Activated CD8-positive, alpha-beta T cell treated with anti-CD3 and anti-CD28 coated beads, Interleukin-2, amount 10 ng/mL, durations not matched to agents 7 days and 5 days (primary cell): Measurements from ENCODE around the gene ARHGEF6. TPM values are rescaled to one million over a fixed set of nuclear protein-coding genes. Genes with fewer than 3 reads are reported as not detected.
A peak's percentile ranks its signal among the peaks of the same experiment; 100 is the strongest.

ENCODE experiments used
- ATAC-seq: fragments of 150-1000 bp; cut with Tn5 transposase; one replicate; pipeline ENCODE4 v1.10.0; 2021; ENCODE audit warnings: moderate library complexity
- CTCF ChIA-PET: fragments of 350-600 bp; sonication (Branson Sonifier 250); formaldehyde crosslinking; loops from one replicate; lab custom pipeline; 2021; ENCODE audit warnings: antibody characterized with exemption; lab: Charles Lee
- POLR2A ChIA-PET: fragments of 350-600 bp; sonication (Branson Sonifier 250); formaldehyde crosslinking; loops from one replicate; lab custom pipeline; 2021; ENCODE audit warnings: antibody characterized with exemption; lab: Charles Lee
- DNase-seq: peaks from one replicate; pipeline ENCODE4 v3.0.0-alpha.2; 2020
- H3K27ac Mint-ChIP-seq: one replicate; pipeline ENCODE4 v1.8.0; 2021; ENCODE audit warnings: mild to moderate bottlenecking, mixed read lengths
- H3K27me3 Mint-ChIP-seq: one replicate; pipeline ENCODE4 v1.8.0; 2021; ENCODE audit warnings: low read depth, mixed read lengths
- H3K36me3 Mint-ChIP-seq: one replicate; pipeline ENCODE4 v1.8.0; 2021; ENCODE audit warnings: low read depth, mixed read lengths
- H3K4me1 Mint-ChIP-seq: one replicate; pipeline ENCODE4 v1.8.0; 2021; ENCODE audit warnings: low read depth, mixed read lengths
- H3K4me3 Mint-ChIP-seq: one replicate; pipeline ENCODE4 v1.8.0; 2021; ENCODE audit warnings: mild to moderate bottlenecking, mixed read lengths
- H3K9me3 Mint-ChIP-seq: one replicate; pipeline ENCODE4 v1.8.0; 2022; ENCODE audit warnings: mixed read lengths; ENCODE audit not compliant: insufficient read depth
- total RNA-seq, 2 experiments: library from RNA; stranded (reverse); gene quantifications; one replicate each; pipeline ENCODE4 v1.2.3, GENCODE V29; 2021

The ARHGEF6 gene
- total RNA-seq, 2 experiments from 2014 or later = 97.8 to 99.0 TPM

- ATAC-seq (no peak), DNase-seq (no peak)
- Mint-ChIP-seq H3K36me3 (peaks cover 41% of the 10 kb centered on the region), H3K27me3 (no peaks in the 10 kb centered on the region), H3K4me3 (peak overlapping the region; percentile 75), H3K9me3 (no peaks in the 10 kb centered on the region), H3K27ac (peak overlapping the region; percentile 57), H3K4me1 (peaks cover 71% of the 10 kb centered on the region)
- ChIA-PET CTCF (interaction anchor here (1.0 kb wide), 1 partner anchor 48 kb away, joined by 3 read pairs; no protein-coding TSS in a partner anchor), POLR2A (interaction anchor here (1.0 to 3.1 kb wide), 5 partner anchors 13 to 113 kb away, joined by 3 to 25 read pairs (median 4); partner anchors contain the start of genes ARHGEF6 and RBMX)
Observed at GRCh38 chrX:136766785-136767103, 14.0 kb downstream of the ARHGEF6 start.

DNA sequence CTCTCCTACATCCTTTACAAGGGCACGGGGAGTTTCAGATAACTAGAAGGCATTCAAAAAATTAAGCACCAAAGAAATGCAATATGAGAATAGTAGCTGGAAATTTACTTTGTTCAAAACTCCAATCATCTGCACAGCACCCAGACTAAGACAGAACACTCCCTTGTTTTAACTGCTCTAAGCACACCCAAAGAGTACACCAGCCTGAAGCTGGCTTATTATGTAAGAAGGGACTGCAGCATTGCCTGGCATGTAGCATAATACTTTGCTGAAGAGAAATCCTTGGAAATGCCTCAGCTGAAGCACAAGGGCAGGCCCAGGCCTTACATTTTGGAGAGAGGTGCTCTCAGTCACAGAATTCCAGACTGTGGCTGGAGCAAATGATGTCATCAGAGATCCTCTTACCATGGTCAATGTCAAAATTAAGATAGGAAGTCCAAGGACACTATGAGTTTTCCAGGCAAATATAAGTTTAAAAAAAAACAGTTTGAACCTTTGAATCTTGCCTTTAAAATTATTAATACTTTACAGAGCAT, 14.8 kb downstream of the ARHGEF6 start:
- ATAC-seq = no peak
- DNase-seq = no peak
- Mint-ChIP-seq H3K4me1 (peaks cover 74% of the 10 kb centered on the region), H3K36me3 (peaks cover 37% of the 10 kb centered on the region), H3K27me3 (no peaks in the 10 kb centered on the region), H3K9me3 (no peaks in the 10 kb centered on the region), H3K4me3 (peak overlapping the region; percentile 75), H3K27ac (peak overlapping the region; percentile 70)
- POLR2A ChIA-PET = interaction anchor here (0.9 to 3.1 kb wide), 2 partner anchors 16 to 114 kb away, joined by 3 to 25 read pairs; partner anchors contain the start of gene RBMX
- CTCF ChIA-PET = no interaction called here

DNA sequence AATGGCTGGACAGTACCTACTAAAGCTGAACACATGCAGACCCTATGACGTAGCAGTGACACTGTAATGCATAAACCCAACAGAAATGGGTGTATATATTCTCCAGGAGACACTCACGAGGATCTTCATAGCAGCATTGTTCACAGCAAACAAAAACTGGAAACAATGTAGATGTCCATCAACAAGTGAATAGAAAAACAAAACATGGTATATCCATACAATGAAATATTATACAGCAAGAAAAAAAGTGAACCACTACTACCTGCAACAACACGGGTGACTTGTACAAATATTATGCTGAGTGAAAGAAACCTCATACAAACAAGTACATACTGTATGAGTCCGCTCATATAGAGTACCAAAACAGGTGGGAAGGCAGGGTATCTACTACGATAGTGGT, 16.5 kb downstream of the ARHGEF6 start:
- Mint-ChIP-seq H3K36me3 (peaks cover 38% of the 10 kb centered on the region), H3K9me3 (no peaks in the 10 kb centered on the region), H3K27me3 (no peaks in the 10 kb centered on the region), H3K27ac (no peak overlapping the region), H3K4me3 (no peak overlapping the region), H3K4me1 (peaks cover 73% of the 10 kb centered on the region)
- DNase-seq (no peak), ATAC-seq (no peak)
- ChIA-PET CTCF (no interaction called here), POLR2A (no interaction called here)

DNA sequence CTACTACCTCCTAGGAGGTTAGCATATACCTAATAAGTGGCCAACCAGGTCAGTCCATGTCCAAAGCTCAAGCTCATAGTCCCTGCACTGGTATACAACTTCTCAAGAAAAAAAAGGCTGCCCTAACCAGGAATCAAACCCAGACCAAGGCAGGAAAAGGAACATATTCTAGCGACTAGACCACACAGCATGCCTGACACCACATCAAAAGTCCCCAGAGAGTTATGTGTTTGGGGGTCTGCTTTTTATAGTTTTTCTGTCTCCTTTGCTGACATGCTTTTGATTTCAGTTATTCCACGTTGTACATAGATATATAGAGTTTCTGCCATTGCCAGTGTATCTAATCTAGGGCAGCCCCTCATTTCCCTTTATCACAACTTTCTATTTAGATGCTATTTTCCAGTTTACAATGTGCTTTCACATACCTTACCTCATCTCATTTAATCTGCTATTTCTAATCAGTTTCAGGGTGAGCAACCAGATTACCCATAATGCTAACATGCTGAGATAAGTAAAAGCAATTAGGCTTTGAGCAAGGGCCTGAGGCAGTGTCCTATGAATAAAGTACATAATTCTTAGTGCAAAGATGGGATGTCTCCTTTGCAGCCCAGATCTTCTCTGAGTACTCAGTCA, 17.8 kb downstream of the ARHGEF6 start:
- H3K4me1 Mint-ChIP-seq = peaks cover 68% of the 10 kb centered on the region
- peaks cover 39% of the 10 kb centered on the region for H3K36me3 Mint-ChIP-seq
- peak; percentile 20 for ATAC-seq
- ChIA-PET POLR2A (interaction anchor here (1.9 kb wide), 1 partner anchor 118 kb away, joined by 4 read pairs; the partner anchor contains the start of gene RBMX), CTCF (no interaction called here)
- DNase-seq = peak; percentile 31
- H3K9me3 Mint-ChIP-seq = no peaks in the 10 kb centered on the region
- peak overlapping the region; percentile 46 for H3K4me3 Mint-ChIP-seq
- H3K27me3 Mint-ChIP-seq = no peaks in the 10 kb centered on the region
- peak overlapping the region; percentile 79 for H3K27ac Mint-ChIP-seq

DNA sequence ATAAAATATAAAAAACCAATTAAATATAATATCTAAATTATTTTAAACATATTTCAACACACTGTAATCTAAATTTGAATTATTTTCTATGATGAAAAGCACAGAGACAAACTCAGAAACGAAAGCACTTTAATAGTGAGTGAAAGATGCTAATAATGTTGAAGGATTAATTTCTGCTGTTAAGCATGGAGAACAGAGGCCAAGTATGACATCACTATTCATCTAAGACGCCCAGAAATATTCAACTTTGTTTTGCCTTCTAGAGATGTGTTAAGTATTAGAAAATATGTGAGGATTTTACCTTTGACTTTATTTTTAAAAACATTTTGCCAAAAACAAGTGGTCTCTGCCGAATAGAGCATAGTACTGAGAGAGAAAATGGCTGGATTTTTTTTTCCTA, 19.3 kb downstream of the ARHGEF6 start:
- peaks cover 42% of the 10 kb centered on the region for H3K36me3 Mint-ChIP-seq
- no peak overlapping the region for H3K27ac Mint-ChIP-seq
- no peak overlapping the region for H3K4me3 Mint-ChIP-seq
- ATAC-seq = no peak
- DNase-seq = no peak
- no peaks in the 10 kb centered on the region for H3K27me3 Mint-ChIP-seq
- peaks cover 72% of the 10 kb centered on the region for H3K4me1 Mint-ChIP-seq
- ChIA-PET POLR2A (interaction anchor here (2.6 kb wide), 1 partner anchor 18 kb away, joined by 9 read pairs; no protein-coding TSS in a partner anchor), CTCF (no interaction called here)
- no peaks in the 10 kb centered on the region for H3K9me3 Mint-ChIP-seq

- peaks cover 35% of the 10 kb centered on the region for H3K36me3 Mint-ChIP-seq
- H3K4me3 Mint-ChIP-seq = no peak overlapping the region
- H3K27me3 Mint-ChIP-seq = no peaks in the 10 kb centered on the region
- ATAC-seq = peak; percentile 41
- peak overlapping the region; percentile 15 for H3K27ac Mint-ChIP-seq
- POLR2A ChIA-PET = interaction anchor here (1.2 to 2.6 kb wide), 2 partner anchors 20 to 121 kb away, joined by 4 to 9 read pairs; partner anchors contain the start of gene RBMX
- H3K4me1 Mint-ChIP-seq = peaks cover 72% of the 10 kb centered on the region
- DNase-seq = no peak
- no peaks in the 10 kb centered on the region for H3K9me3 Mint-ChIP-seq
- CTCF ChIA-PET = interaction anchor here (1.8 kb wide), 1 partner anchor 151 kb away, joined by 5 read pairs; no protein-coding TSS in a partner anchor
Observed at GRCh38 chrX:136759968-136760367, 20.8 kb downstream of the ARHGEF6 start.

GRCh38 chrX:136755411-136755810, 25.3 kb downstream of the ARHGEF6 start:
- ChIA-PET CTCF (interaction anchor here (0.9 kb wide), 1 partner anchor 34 kb away, joined by 3 read pairs; no protein-coding TSS in a partner anchor), POLR2A (no interaction called here)
- H3K36me3 Mint-ChIP-seq = peaks cover 30% of the 10 kb centered on the region
- DNase-seq (no peak), ATAC-seq (no peak)
- H3K4me3 Mint-ChIP-seq = no peak overlapping the region
- H3K4me1 Mint-ChIP-seq = peaks cover 76% of the 10 kb centered on the region
- H3K9me3 Mint-ChIP-seq = no peaks in the 10 kb centered on the region
- H3K27ac Mint-ChIP-seq = no peak overlapping the region
- H3K27me3 Mint-ChIP-seq = no peaks in the 10 kb centered on the region

DNA sequence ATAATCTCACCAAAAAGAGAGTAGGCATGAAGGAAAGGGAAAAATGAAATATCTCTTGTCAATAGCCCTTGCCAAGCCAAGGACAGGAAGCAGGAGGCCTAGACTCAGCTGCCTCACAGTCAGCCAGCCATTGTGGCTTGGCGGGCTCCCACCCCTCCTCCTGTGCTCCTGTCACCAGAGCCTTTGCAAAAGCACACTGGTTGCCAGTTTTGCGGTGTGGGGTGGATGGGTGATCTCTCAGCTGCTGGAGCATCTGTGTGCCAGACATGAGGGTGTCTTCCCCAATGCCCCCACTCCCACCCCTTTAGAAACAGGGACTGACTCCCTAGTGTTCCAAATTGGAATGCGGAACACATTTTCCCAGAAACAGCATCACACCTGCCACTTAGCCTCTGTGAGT, 26.1 kb downstream of the ARHGEF6 start:
- DNase-seq = peak; percentile 64
- CTCF ChIA-PET = no interaction called here
- peak; percentile 77 for ATAC-seq
- no peaks in the 10 kb centered on the region for H3K27me3 Mint-ChIP-seq
- H3K27ac Mint-ChIP-seq = peak overlapping the region; percentile 46
- H3K9me3 Mint-ChIP-seq = no peaks in the 10 kb centered on the region
- H3K4me3 Mint-ChIP-seq = peak overlapping the region; percentile 5
- POLR2A ChIA-PET = interaction anchor here (0.5 kb wide), 1 partner anchor 156 kb away, joined by 3 read pairs; no protein-coding TSS in a partner anchor
- peaks cover 27% of the 10 kb centered on the region for H3K36me3 Mint-ChIP-seq
- H3K4me1 Mint-ChIP-seq = peaks cover 76% of the 10 kb centered on the region

DNA sequence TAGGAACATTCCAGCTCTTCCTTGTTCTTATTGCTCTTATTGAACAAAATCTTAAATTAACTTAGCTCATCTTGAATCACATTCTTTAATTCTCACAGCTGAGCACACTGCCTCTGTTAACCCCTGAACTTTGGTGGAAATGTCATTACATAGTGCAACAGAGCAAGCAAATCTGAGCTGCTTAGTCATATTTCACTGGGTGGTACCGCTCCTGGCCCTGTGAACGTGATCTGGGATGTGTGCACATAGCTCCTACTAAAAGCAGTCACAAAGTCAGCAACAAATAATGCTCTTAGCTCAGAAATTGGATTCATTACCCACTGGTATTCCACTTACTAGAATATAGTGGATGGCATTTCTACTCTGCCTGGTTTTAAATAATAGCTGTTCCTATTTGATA, 27.9 kb downstream of the ARHGEF6 start:
- Mint-ChIP-seq H3K27ac (no peak overlapping the region), H3K9me3 (no peaks in the 10 kb centered on the region), H3K4me1 (peaks cover 88% of the 10 kb centered on the region), H3K36me3 (peaks cover 31% of the 10 kb centered on the region), H3K27me3 (no peaks in the 10 kb centered on the region), H3K4me3 (no peak overlapping the region)
- ATAC-seq (no peak), DNase-seq (no peak)
- ChIA-PET POLR2A (interaction anchor here (1.2 to 2.1 kb wide), 3 partner anchors 22 to 128 kb away, joined by 3 to 10 read pairs (median 4); partner anchors contain the start of genes ARHGEF6 and RBMX), CTCF (interaction anchor here (0.7 to 1.6 kb wide), 5 partner anchors 8 to 173 kb away, joined by 3 to 5 read pairs (median 3); no protein-coding TSS in a partner anchor)

DNA sequence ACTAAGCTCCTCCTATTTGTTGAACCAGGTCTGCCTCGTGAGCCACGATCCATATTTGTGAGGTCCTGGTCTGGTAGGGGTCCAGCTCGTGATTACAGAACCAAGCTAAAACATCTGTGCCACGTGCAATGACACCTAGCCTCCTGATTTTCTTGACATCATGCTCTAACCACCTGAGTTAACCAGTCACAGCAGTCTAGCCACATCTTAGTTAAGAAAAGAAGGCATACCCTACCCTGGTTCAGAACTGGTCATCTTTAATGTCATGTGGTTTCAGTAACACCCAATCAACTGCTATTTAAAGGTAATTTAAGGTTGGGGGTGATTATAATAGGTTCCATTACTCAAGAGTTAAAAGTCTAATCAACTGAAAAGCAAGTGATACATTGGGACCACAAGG, 28.4 kb downstream of the ARHGEF6 start:
- Mint-ChIP-seq H3K27ac (no peak overlapping the region), H3K4me1 (peaks cover 88% of the 10 kb centered on the region), H3K27me3 (no peaks in the 10 kb centered on the region), H3K9me3 (no peaks in the 10 kb centered on the region), H3K4me3 (no peak overlapping the region), H3K36me3 (peaks cover 31% of the 10 kb centered on the region)
- ATAC-seq (no peak), DNase-seq (no peak)
- CTCF ChIA-PET = interaction anchor here (1.1 to 1.6 kb wide), 4 partner anchors 8 to 173 kb away, joined by 3 to 5 read pairs (median 4); no protein-coding TSS in a partner anchor
- POLR2A ChIA-PET = interaction anchor here (1.2 to 2.1 kb wide), 3 partner anchors 22 to 128 kb away, joined by 3 to 10 read pairs (median 4); partner anchors contain the start of genes ARHGEF6 and RBMX

- ChIA-PET POLR2A (interaction anchor here (0.7 kb wide), 1 partner anchor 17 kb away, joined by 4 read pairs; no protein-coding TSS in a partner anchor), CTCF (no interaction called here)
- H3K9me3 Mint-ChIP-seq = no peaks in the 10 kb centered on the region
- peaks cover 43% of the 10 kb centered on the region for H3K36me3 Mint-ChIP-seq
- ATAC-seq (no peak), DNase-seq (no peak)
- H3K4me1 Mint-ChIP-seq = peaks cover 89% of the 10 kb centered on the region
- H3K27me3 Mint-ChIP-seq = no peaks in the 10 kb centered on the region
- no peak overlapping the region for H3K27ac Mint-ChIP-seq
- H3K4me3 Mint-ChIP-seq = no peak overlapping the region
Observed at GRCh38 chrX:136750364-136750763, 30.4 kb downstream of the ARHGEF6 start.
